BLaER1 (cell line): ENCODE measurements around the gene ZNF441.
"Not testable (repeated sequence)": the region's sequence is repeated elsewhere in the genome, so short reads cannot be mapped to it uniquely, and the experiment has no call there.

Experiments used
- H3K27ac ChIP-seq: shearing (Covaris generic); formaldehyde crosslinking; 2 replicates; pipeline ENCODE4 v1.8.1; 2022
- H3K27me3 ChIP-seq: shearing (Covaris generic); formaldehyde crosslinking; 2 replicates; pipeline ENCODE4 v1.8.1; 2022
- H3K36me3 ChIP-seq: shearing (Covaris generic); formaldehyde crosslinking; 2 replicates; pipeline ENCODE4 v1.8.1; 2022
- H3K4me1 ChIP-seq: shearing (Covaris generic); formaldehyde crosslinking; 2 replicates; pipeline ENCODE4 v1.8.1; 2022
- H3K4me2 ChIP-seq: shearing (Covaris generic); formaldehyde crosslinking; 2 replicates; pipeline ENCODE4 v1.8.1; 2022
- H3K4me3 ChIP-seq: shearing (Covaris generic); formaldehyde crosslinking; 2 replicates; pipeline ENCODE4 v1.8.1; 2022
- H3K9ac ChIP-seq: shearing (Covaris generic); formaldehyde crosslinking; 2 replicates; pipeline ENCODE4 v1.8.1; 2022
- H3K9me3 ChIP-seq: shearing (Covaris generic); formaldehyde crosslinking; 2 replicates; pipeline ENCODE4 v1.8.1; 2022
- H4K20me1 ChIP-seq: shearing (Covaris generic); formaldehyde crosslinking; 2 replicates; pipeline ENCODE4 v1.8.1; 2022
- Cebpa-rat ChIP-seq: shearing (Covaris generic); IDR thresholded peaks from 2 replicates; pipeline ENCODE4 v1.8.1; 2022

Gene ZNF441

GRCh38 chr19:11747277-11747676 is 19.5 kb upstream of the ZNF441 start:
- H3K4me3 ChIP-seq: no peak overlapping the region
- H3K9ac ChIP-seq: no peak overlapping the region
- no peak overlapping the region for H3K4me2 ChIP-seq
- no peak for TF ChIP-seq Cebpa-rat
- H4K20me1 ChIP-seq: no peaks in the 10 kb centered on the region
- no peak overlapping the region for H3K27ac ChIP-seq
- no peaks in the 10 kb centered on the region for H3K27me3 ChIP-seq
- H3K36me3 ChIP-seq: no peaks in the 10 kb centered on the region
- H3K9me3 ChIP-seq: peaks cover 38% of the 10 kb centered on the region
- H3K4me1 ChIP-seq: no peaks in the 10 kb centered on the region

GRCh38 chr19:11749751-11750150 is 17.0 kb upstream of the ZNF441 start:
- H3K4me1 ChIP-seq: no peaks in the 10 kb centered on the region
- H3K27me3 ChIP-seq: no peaks in the 10 kb centered on the region
- peaks cover 58% of the 10 kb centered on the region for H3K9me3 ChIP-seq
- H3K4me2 ChIP-seq: no peak overlapping the region
- no peak overlapping the region for H3K27ac ChIP-seq
- no peak overlapping the region for H3K9ac ChIP-seq
- H4K20me1 ChIP-seq: no peaks in the 10 kb centered on the region
- no peaks in the 10 kb centered on the region for H3K36me3 ChIP-seq
- TF ChIP-seq Cebpa-rat: no peak
- H3K4me3 ChIP-seq: no peak overlapping the region

- no peak for TF ChIP-seq Cebpa-rat
These were observed 14.5 kb upstream of the ZNF441 start for GRCh38 chr19:11752244-11752736.

GRCh38 chr19:11754663-11755062 is 12.1 kb upstream of the ZNF441 start:
- H3K27ac ChIP-seq: no peak overlapping the region
- no peak for TF ChIP-seq Cebpa-rat
- H3K27me3 ChIP-seq: no peaks in the 10 kb centered on the region
- H3K4me3 ChIP-seq: no peak overlapping the region
- no peaks in the 10 kb centered on the region for H4K20me1 ChIP-seq
- peaks cover 65% of the 10 kb centered on the region for H3K9me3 ChIP-seq
- H3K9ac ChIP-seq: no peak overlapping the region
- H3K4me2 ChIP-seq: no peak overlapping the region
- no peaks in the 10 kb centered on the region for H3K4me1 ChIP-seq
- H3K36me3 ChIP-seq: no peaks in the 10 kb centered on the region

More at GRCh38 chr19:11752244-11752736, 14.5 kb upstream of the ZNF441 start:
- Histone ChIP-seq H3K4me3 (no peak overlapping the region), H3K4me2 (no peak overlapping the region), H3K27me3 (no peaks in the 10 kb centered on the region), H3K9ac (no peak overlapping the region), H3K36me3 (no peaks in the 10 kb centered on the region), H3K9me3 (peaks cover 74% of the 10 kb centered on the region), H3K27ac (no peak overlapping the region), H3K4me1 (no peaks in the 10 kb centered on the region), H4K20me1 (no peaks in the 10 kb centered on the region)

GRCh38 chr19:11756965-11757364 is 9.8 kb upstream of the ZNF441 start:
- TF ChIP-seq Cebpa-rat: no peak
- no peaks in the 10 kb centered on the region for H3K27me3 ChIP-seq

GRCh38 chr19:11759805-11760204 is 7.0 kb upstream of the ZNF441 start:
- Histone ChIP-seq H3K4me1 (no peaks in the 10 kb centered on the region), H3K9me3 (peaks cover 44% of the 10 kb centered on the region), H3K4me2 (no peak overlapping the region), H3K4me3 (no peak overlapping the region), H3K9ac (no peak overlapping the region), H3K27ac (no peak overlapping the region), H3K27me3 (no peaks in the 10 kb centered on the region), H3K36me3 (no peaks in the 10 kb centered on the region), H4K20me1 (no peaks in the 10 kb centered on the region)
- no peak for TF ChIP-seq Cebpa-rat

More at GRCh38 chr19:11756965-11757364, 9.8 kb upstream of the ZNF441 start:
- H3K27ac ChIP-seq: no peak overlapping the region
- no peak overlapping the region for H3K4me3 ChIP-seq
- H3K4me2 ChIP-seq: no peak overlapping the region
- peaks cover 64% of the 10 kb centered on the region for H3K9me3 ChIP-seq
- no peaks in the 10 kb centered on the region for H4K20me1 ChIP-seq
- H3K9ac ChIP-seq: no peak overlapping the region
- no peaks in the 10 kb centered on the region for H3K36me3 ChIP-seq
- H3K4me1 ChIP-seq: no peaks in the 10 kb centered on the region

GRCh38 chr19:11763117-11763516 is 3.7 kb upstream of the ZNF441 start:
- no peak overlapping the region for H3K4me2 ChIP-seq
- H3K9me3 ChIP-seq: peaks cover 12% of the 10 kb centered on the region
- H3K4me3 ChIP-seq: no peak overlapping the region
- H3K9ac ChIP-seq: no peak overlapping the region
- no peak for TF ChIP-seq Cebpa-rat
- no peak overlapping the region for H3K27ac ChIP-seq
- no peaks in the 10 kb centered on the region for H3K27me3 ChIP-seq
- no peaks in the 10 kb centered on the region for H4K20me1 ChIP-seq
- peaks cover 14% of the 10 kb centered on the region for H3K4me1 ChIP-seq
- H3K36me3 ChIP-seq: no peaks in the 10 kb centered on the region

GRCh38 chr19:11763611-11764010 is 3.2 kb upstream of the ZNF441 start:
- H3K27me3 ChIP-seq: no peaks in the 10 kb centered on the region
- H4K20me1 ChIP-seq: no peaks in the 10 kb centered on the region
- H3K4me3 ChIP-seq: no peak overlapping the region
- H3K4me2 ChIP-seq: no peak overlapping the region
- H3K9me3 ChIP-seq: peaks cover 11% of the 10 kb centered on the region
- H3K36me3 ChIP-seq: no peaks in the 10 kb centered on the region
- no peak for TF ChIP-seq Cebpa-rat
- peaks cover 19% of the 10 kb centered on the region for H3K4me1 ChIP-seq
- H3K27ac ChIP-seq: no peak overlapping the region
- H3K9ac ChIP-seq: no peak overlapping the region

GRCh38 chr19:11767633-11768133 is 883 bp downstream of the ZNF441 start:
- H3K9me3 ChIP-seq: peaks cover 44% of the 10 kb centered on the region
- no peak for TF ChIP-seq Cebpa-rat

GRCh38 chr19:11769995-11770394 is 3.2 kb downstream of the ZNF441 start:
- H3K4me1 ChIP-seq: peaks cover 22% of the 10 kb centered on the region
- no peak overlapping the region for H3K4me3 ChIP-seq
- H3K27me3 ChIP-seq: no peaks in the 10 kb centered on the region
- H4K20me1 ChIP-seq: no peaks in the 10 kb centered on the region
- peaks cover 9% of the 10 kb centered on the region for H3K36me3 ChIP-seq
- peaks cover 45% of the 10 kb centered on the region for H3K9me3 ChIP-seq
- no peak for TF ChIP-seq Cebpa-rat
- H3K9ac ChIP-seq: no peak overlapping the region
- H3K27ac ChIP-seq: no peak overlapping the region
- H3K4me2 ChIP-seq: no peak overlapping the region

More at GRCh38 chr19:11767633-11768133, 883 bp downstream of the ZNF441 start:
- no peaks in the 10 kb centered on the region for H3K27me3 ChIP-seq
- H3K9ac ChIP-seq: peak overlapping the region; percentile 90
- peaks cover 9% of the 10 kb centered on the region for H3K36me3 ChIP-seq
- peak overlapping the region; percentile 95 for H3K4me2 ChIP-seq
- H4K20me1 ChIP-seq: no peaks in the 10 kb centered on the region
- peak overlapping the region; percentile 83 for H3K27ac ChIP-seq
- H3K4me1 ChIP-seq: peaks cover 22% of the 10 kb centered on the region
- peak overlapping the region; percentile 93 for H3K4me3 ChIP-seq

GRCh38 chr19:11771520-11771919 is 4.7 kb downstream of the ZNF441 start:
- not testable (repeated sequence) for H3K9ac ChIP-seq, H3K27ac ChIP-seq, H3K4me2 ChIP-seq, H4K20me1 ChIP-seq, H3K36me3 ChIP-seq, H3K4me3 ChIP-seq, H3K27me3 ChIP-seq
- H3K4me1 ChIP-seq: peaks cover 18% of the 10 kb centered on the region
- peaks cover 58% of the 10 kb centered on the region for H3K9me3 ChIP-seq

GRCh38 chr19:11776669-11777068 is 9.9 kb downstream of the ZNF441 start:
- not testable (repeated sequence) for H3K9ac ChIP-seq, H4K20me1 ChIP-seq, H3K27me3 ChIP-seq, H3K4me1 ChIP-seq, H3K4me3 ChIP-seq, H3K4me2 ChIP-seq, H3K27ac ChIP-seq
- Histone ChIP-seq H3K36me3 (peaks cover 52% of the 10 kb centered on the region), H3K9me3 (peaks cover 77% of the 10 kb centered on the region)
